Hypothalamus (tissue), 51 donors: ENCODE measurements around the gene PIK3C3.

Source experiments
- DNase-seq, 51 donors: peaks; one replicate each; lab custom pipeline; 2025; lab: John Stamatoyannopoulos, UW

The PIK3C3 gene

DNA sequence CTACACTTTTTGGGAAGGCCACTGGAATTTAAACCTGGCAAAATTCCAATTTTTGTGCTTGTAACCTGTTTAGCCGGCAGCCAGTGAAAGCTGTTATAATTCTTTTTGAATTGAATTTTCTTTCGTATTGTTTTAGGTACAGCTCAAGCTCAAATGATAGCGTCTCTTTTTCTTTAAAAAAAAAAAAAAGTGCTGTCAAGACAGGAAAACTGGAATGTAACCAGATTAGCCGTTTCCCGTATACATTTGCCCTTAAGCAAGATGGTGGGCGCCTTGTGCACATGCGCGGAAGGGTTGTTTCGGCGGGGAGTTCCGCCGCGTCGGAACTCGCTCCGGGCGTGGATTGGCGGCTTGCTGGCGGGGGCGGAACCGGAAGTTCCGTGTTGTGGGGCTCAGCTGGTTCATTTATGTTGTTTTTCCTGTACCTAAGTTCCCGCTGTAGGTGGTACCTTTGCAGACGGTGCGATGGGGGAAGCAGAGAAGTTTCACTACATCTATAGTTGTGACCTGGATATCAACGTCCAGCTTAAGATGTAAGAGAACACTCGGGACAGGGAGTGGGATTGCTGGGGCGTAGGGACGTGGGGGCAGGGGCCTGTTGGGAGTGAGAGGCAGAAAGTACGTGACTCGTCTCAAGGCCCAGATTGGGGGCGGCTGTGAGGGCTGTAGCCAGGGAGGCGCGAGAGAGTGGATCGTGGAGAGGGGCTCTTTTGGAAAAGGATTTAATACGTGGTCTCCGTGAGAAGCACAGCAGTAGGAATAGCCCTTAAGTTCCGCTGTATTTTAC is at the start of gene PIK3C3:
TSS of gene PIK3C3 (plus strand) at position 408 of the 787 bp plus-strand sequence. CDS start at position 466, 58 bp downstream.
- peak; percentile 41 to 97 (median 89) for DNase-seq

DNA sequence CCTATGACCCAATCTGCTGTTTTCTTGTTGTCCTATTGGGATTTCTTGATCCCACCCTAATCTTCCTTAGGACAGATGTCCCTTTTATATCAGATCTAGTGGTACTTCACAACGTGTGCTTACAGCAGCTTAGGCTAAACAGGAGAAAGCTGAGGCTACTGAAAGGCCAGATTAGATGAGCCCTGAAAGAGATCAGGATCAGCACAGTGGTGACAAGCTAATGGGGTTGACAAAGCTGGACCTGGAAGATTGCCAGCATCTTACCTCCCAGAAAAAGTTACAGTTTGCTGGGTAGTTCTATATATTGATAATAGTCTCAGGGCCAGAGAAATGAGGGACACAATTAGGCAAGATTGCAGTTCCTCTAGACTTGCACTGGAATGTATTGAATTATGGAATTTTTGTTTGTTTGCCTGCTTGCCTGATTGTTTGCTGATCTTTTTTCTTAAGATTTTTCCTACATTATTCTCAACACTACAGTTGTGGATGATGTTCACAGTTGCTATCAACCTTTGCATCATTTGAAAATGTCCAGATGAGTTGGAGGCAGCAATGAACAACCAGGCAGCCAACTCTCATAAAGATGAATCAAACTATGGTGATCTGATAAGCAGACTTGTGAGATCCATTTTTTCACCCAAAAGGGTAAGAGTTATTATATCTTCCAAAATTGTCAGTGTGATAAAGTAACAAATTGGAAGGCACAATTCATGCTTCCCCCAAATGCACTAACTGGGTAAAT is 49.1 kb upstream of the PIK3C3 start:
- DNase-seq, result no peak

DNA sequence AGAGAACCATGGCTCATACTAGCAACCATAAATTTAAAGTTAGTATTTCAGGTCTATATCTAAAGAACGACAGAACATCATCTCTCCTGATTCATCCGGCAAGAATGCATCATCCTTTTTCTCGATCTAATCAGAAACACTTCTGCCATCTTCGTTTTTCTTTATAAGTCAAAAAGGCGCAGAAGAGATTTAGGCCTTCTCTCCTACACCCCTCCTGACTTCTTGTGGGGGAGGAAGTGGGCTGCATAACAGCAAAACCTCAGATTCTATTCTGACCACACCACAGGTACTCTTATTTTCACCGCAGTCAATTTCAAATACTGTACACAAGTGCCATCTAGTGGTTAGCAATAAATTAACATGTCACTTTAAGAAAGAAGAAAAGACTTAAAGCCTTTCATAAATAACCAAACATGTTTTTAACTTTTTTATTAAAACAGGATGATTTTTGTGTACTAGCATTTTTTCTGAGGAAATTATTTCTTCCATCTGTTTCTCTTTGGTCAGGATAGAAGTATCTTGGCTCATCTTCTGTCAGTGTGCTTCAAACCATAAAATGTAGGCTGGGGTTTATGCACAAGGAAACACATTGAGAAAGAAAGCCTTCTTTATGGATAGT is 48.4 kb upstream of the PIK3C3 start:
- DNase-seq, result peak in 1 of 51 donors; percentile 30

GRCh38 chr18:41917181-41917580 is 37.9 kb upstream of the PIK3C3 start:
- DNase-seq, result no peak

GRCh38 chr18:41921770-41922169 is 33.3 kb upstream of the PIK3C3 start:
- no peak for DNase-seq

DNA sequence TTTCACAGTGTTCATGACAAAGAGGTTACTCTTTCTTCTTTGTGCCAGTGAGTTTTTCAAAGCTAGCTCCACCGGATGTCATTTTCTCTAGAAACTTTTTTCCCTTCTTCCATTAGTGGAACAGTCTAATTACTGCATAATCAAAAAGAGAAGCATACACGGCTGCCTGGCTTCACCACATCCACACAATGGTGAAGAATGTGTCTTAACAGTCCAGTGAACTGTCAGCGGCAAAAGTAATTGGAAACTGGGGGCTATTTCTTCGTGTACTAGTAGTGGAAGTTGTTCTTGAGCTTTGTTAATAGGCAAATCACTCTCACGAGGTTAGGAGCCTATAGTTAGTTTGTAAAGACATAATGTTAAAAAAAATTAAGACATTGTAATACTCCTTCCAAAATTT is 32.9 kb upstream of the PIK3C3 start:
- no peak for DNase-seq

- DNase-seq, result no peak
Observed at GRCh38 chr18:41922841-41923240, 32.2 kb upstream of the PIK3C3 start.

DNA sequence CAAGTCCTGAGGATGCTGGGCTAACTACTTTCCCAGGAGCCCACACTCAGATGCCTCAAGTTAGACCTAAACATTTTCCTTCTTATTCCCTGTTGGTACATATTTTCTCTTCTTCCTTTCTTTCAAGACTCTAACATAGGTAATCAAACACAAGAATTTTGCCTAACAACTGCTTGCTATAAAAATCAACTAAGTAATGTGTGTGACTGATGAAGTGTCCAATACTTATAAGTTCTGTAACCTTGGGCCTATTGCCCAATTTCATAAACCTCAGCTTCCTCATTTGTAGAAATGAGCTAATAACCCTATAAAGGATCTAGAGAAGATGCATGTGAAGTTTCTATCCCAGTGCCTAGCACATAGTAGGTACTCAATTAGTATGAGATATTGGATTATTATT is 31.6 kb upstream of the PIK3C3 start:
- no peak for DNase-seq

- no peak for DNase-seq
Observed at GRCh38 chr18:41928581-41928980, 26.5 kb upstream of the PIK3C3 start.

DNA sequence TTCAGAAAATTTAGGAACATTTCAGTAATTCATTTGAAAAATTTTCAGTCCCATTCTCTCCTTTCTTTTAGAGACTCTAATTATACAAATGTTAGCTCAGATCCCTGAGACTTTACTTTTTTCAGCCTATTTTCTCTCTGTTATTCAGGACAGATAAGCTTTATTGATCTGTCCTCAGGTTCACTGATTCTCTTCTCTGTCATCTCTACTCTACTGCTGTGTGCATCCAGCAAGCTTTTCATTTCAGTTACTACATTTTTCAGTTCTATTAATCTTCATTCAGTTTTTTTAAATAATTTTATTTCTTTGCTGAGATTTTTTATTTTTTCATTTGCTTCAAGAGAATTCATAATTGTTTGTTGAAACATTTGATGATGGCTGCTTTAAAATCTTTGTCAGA is 22.1 kb upstream of the PIK3C3 start:
- no peak for DNase-seq

GRCh38 chr18:41933778-41934177 is 21.3 kb upstream of the PIK3C3 start:
- DNase-seq, result no peak

GRCh38 chr18:41936471-41937134 is 18.4 kb upstream of the PIK3C3 start:
- DNase-seq, result no peak

DNA sequence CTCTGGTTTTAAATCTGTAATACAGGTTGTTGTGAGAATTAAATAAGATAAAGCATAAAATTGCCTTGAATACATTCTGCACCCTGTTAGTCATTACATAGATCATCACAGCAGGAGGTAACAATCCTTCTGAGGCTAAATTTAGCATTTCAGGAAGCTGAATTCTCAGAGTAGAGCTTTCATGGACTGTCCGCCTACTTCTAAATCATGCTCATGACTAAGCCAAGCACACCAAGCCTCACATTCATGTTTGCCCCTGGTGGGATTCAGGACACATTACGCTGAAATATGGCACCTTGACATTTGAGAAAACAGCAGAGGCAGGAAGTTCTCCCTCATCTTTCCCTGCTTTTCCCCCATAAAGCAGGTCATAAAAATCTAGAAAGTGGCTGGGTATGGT is 16.6 kb upstream of the PIK3C3 start:
- peak in 1 of 51 donors; percentile 2 for DNase-seq

DNA sequence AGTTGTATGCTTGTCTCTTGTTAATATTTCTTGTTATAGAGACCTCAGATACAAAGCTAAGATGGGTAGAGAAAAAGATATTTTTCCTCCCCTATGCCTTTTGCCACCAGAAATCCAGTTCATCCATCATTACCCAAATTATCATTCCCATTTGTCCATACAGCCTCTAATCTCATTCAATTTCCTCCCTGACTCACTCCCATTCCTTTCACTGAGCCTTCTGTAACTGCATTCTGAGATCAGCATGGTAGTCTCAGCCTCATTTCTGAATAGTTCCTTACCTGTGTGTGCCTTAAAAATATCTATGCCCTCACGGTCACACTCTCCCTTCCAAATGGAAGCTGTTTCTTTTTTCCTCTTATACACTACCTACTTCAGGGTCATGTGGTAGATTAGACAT is 15.7 kb upstream of the PIK3C3 start:
- DNase-seq, result no peak

DNA sequence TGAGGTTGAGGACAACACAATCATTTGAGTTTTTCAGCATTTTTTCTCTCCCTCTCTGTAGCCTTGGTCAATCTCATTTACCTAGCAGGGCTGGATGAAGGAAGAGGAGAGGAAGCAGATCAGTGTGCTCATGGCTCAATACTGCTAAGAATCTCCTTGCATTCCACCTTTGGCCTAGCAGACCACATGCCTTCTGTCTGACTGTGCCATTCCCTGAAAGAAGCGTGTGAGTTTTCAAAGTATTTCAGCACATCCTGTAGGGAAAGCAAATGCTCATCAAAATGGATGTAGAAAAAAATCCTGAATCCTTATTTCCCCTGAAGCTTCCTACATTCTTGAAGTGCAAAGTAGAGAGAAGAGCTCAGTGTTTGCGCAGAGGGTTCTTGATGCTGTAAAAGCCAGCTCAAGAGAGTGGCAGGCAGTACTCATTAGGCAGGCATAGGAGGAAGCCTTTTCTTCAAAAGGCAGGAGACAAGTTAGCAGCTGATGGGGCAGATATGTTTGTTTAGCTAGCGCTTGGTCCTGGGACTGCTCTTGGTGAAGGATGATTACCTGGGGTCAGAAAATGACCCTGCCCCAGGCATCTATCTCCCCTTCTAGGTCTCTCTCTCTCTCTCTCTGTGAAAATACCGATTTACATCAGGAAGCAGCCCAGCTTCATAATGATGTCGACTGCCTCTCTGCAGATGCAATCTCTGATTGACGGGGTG is 14.4 kb upstream of the PIK3C3 start:
- DNase-seq, result no peak

GRCh38 chr18:41942254-41942653 is 12.8 kb upstream of the PIK3C3 start:
- DNase-seq, result no peak

- DNase-seq, result no peak
Observed at GRCh38 chr18:41948544-41949110, 6.4 kb upstream of the PIK3C3 start.

GRCh38 chr18:41949206-41949920 is 5.7 kb upstream of the PIK3C3 start:
- no peak for DNase-seq

DNA sequence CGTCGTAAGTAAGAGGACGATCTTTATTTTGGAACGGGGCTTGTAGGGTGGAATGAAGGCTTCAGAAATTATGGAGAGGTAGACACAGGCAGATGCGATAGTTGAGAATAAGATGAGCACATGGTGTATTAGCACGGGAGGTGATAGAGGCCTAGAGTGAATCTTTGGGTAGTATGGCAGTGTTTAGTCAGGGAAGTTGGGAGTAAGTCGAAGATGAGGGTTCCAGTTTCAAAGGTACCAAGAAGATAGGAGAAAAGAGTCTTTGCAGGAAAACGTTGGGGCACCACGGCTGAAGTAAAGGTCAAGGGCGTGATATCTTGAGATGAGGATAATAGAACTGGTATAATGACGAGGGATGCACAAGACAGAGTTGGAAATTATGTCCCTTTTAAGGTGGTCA is 654 bp downstream of the PIK3C3 start:
- no peak for DNase-seq
